Breast epithelium (tissue), 3 donors: Measurements from ENCODE around the gene RASL11A.

Experiments used
- CTCF ChIP-seq, 3 donors: fragments of 450-650 bp; IDR thresholded peaks; one replicate each; pipeline ENCODE4 v1.5.1; 2016 to 2017; ENCODE audit warnings: antibody characterized with exemption in 3 of 3, mild to moderate bottlenecking in 3 of 3, moderate library complexity in 3 of 3
- POLR2A ChIP-seq: fragments of 450-650 bp; IDR thresholded peaks from one replicate; pipeline ENCODE4 v1.6.1; 2016; ENCODE audit warnings: antibody characterized with exemption, mild to moderate bottlenecking, moderate library complexity
- POLR2AphosphoS5 ChIP-seq, 3 donors: sonication (generic); formaldehyde crosslinking; IDR thresholded peaks; one replicate each; pipeline ENCODE4 v1.6.1; 2017; ENCODE audit warnings: antibody characterized with exemption in 3 of 3

- TF ChIP-seq CTCF (IDR thresholded peaks at IDR 0.05) (no peak), POLR2A (no peak), POLR2AphosphoS5 (IDR thresholded peaks at IDR 0.05) (no peak)
Observed at GRCh38 chr13:27321468-27322431, 51.1 kb downstream of the RASL11A start.
